ENCODE results near the gene CROCC2.

The CROCC2 gene

GRCh38 chr2:240892356-240892755 lies 13.8 kb upstream of the CROCC2 start:
- no peak for TF ChIP-seq CTCF (IDR thresholded peaks at IDR 0.05; ENCODE audit: borderline replicate concordance, control extremely low read depth, extremely low read depth, insufficient read depth, missing control alignments)
- in situ Hi-C loops (cut with MboI; ENCODE audit: low sequenced_read_pairs, unreplicated experiment), result no loop called here
- no peak for DNase-seq (ENCODE audit: low spot score)

- TF ChIP-seq CTCF (IDR thresholded peaks at IDR 0.05; ENCODE audit: borderline replicate concordance, control extremely low read depth, extremely low read depth, insufficient read depth, missing control alignments), result no peak
- DNase-seq (ENCODE audit: low spot score), result no peak
- in situ Hi-C loops (cut with MboI; ENCODE audit: low sequenced_read_pairs, unreplicated experiment), result no loop called here
Measured at GRCh38 chr2:240892925-240893324, 13.2 kb upstream of the CROCC2 start.

- in situ Hi-C loops (cut with MboI; ENCODE audit: low sequenced_read_pairs, unreplicated experiment), result no loop called here
- TF ChIP-seq CTCF (IDR thresholded peaks at IDR 0.05; ENCODE audit: borderline replicate concordance, control extremely low read depth, extremely low read depth, insufficient read depth, missing control alignments), result no peak
- no peak for DNase-seq (ENCODE audit: low spot score)
Measured at GRCh38 chr2:240893363-240893844, 12.7 kb upstream of the CROCC2 start.

GRCh38 chr2:240894006-240894405 lies 12.1 kb upstream of the CROCC2 start:
- in situ Hi-C loops (cut with MboI; ENCODE audit: low sequenced_read_pairs, unreplicated experiment), result no loop called here
- TF ChIP-seq CTCF (IDR thresholded peaks at IDR 0.05; ENCODE audit: borderline replicate concordance, control extremely low read depth, extremely low read depth, insufficient read depth, missing control alignments), result no peak
- no peak for DNase-seq (ENCODE audit: low spot score)

- DNase-seq (ENCODE audit: low spot score), result no peak
- TF ChIP-seq CTCF (IDR thresholded peaks at IDR 0.05; ENCODE audit: borderline replicate concordance, control extremely low read depth, extremely low read depth, insufficient read depth, missing control alignments), result no peak
- in situ Hi-C loops (cut with MboI; ENCODE audit: low sequenced_read_pairs, unreplicated experiment), result no loop called here
Measured at GRCh38 chr2:240894836-240895558, 11.1 kb upstream of the CROCC2 start.

- TF ChIP-seq CTCF (IDR thresholded peaks at IDR 0.05; ENCODE audit: borderline replicate concordance, control extremely low read depth, extremely low read depth, insufficient read depth, missing control alignments), result no peak
- in situ Hi-C loops (cut with MboI; ENCODE audit: low sequenced_read_pairs, unreplicated experiment), result no loop called here
- no peak for DNase-seq (ENCODE audit: low spot score)
Measured at GRCh38 chr2:240895656-240896388, 10.3 kb upstream of the CROCC2 start, which contains the start of gene MAB21L4. MAB21L4 (minus strand) TSS chr2:240896156; CDS start chr2:240895997, 159 bp downstream.
